ENCODE data around the gene CA9. TPM values are rescaled to one million over a fixed set of nuclear protein-coding genes. Genes with fewer than 3 reads are reported as not detected.

CA9 gene
- total and polyA plus RNA-seq, 9 of the 15 experiments (the other 6 are each of a cell fraction or from before 2014, with no cell fraction given), result 0.15 to 10.6 (median 0.60) TPM; not detected in 4

GRCh38 chr9:35729700-35730485, 56.2 kb downstream of the CA9 start (continued):
- no peak for TF ChIP-seq ZNF518B (CRISPR knock-in tag; IDR thresholded peaks at IDR 0.05)
- no peak for TF ChIP-seq ZNF707 (CRISPR knock-in tag; conservative IDR thresholded peaks at IDR 0.05)

- peak overlapping the region; percentile 85 for H3K4me3 ChIP-seq
- ATAC-seq, result no peak
- POLR2A ChIA-PET, result interaction anchor here (0.7 to 2.8 kb wide), 5 partner anchors 13 to 464 kb away, joined by 3 to 13 read pairs (median 3); partner anchors contain the start of genes CCDC107 and RMRP
- peaks cover 47% of the 10 kb centered on the region; the same call in 2 of the 3 replicates for H3K36me3 ChIP-seq (ENCODE audit: control insufficient read depth, insufficient read depth, low read length)
- CTCF ChIA-PET (ENCODE audit: low intra/inter-chr PET ratio), result no interaction called here
- DNase-seq (ENCODE audit: extremely low read depth in 1 of 4, low spot score in 3 of 4), result no peak
- in situ Hi-C loops (cut with MboI), result no loop called here
- no peaks in the 10 kb centered on the region for H3K9me3 ChIP-seq (replicated peaks; ENCODE audit: control insufficient read depth, insufficient read depth, low read depth, low read length)
- H3K27me3 ChIP-seq (ENCODE audit: control insufficient read depth in 2 of 2, insufficient read depth in 2 of 2, low read length in 2 of 2), result no peaks in the 10 kb centered on the region
- H3K27ac ChIP-seq (ENCODE audit: extremely low read depth, low read depth, low read length), result peak overlapping the region; percentile 97
- 10% methylated on average over 2 of the region's 2 CpGs for WGBS (ENCODE audit: insufficient coverage, low coverage, missing lambda C conversion rate)
- H3K9me1 ChIP-seq (ENCODE audit: control insufficient read depth, insufficient read depth, low read length), result peaks cover 5% of the 10 kb centered on the region
- intact Hi-C loops (cut with micrococcal nuclease), result loop anchor here (10.0 kb wide), 1 partner anchor 84 kb away; the partner anchor contains the start of genes HINT2 and SPAG8
- peak overlapping the region; percentile 94 for H3K4me2 ChIP-seq (ENCODE audit: insufficient read depth, low read length)
- H2AFZ ChIP-seq (ENCODE audit: low read depth, low read length), result no peak overlapping the region
- peaks cover 40 to 43% of the 10 kb centered on the region in 2 experiments for H3K4me1 ChIP-seq (replicated peaks in 1 of 2; ENCODE audit: control insufficient read depth in 2 of 2, insufficient read depth in 2 of 2, low read length in 2 of 2)
- peaks cover 11% of the 10 kb centered on the region; the same call in 1 of the 2 replicates for H4K20me1 ChIP-seq (replicated peaks; ENCODE audit: control insufficient read depth, insufficient read depth, low read length)
- H3K9ac ChIP-seq (ENCODE audit: insufficient read depth in 1 of 2, low read depth in 2 of 2, low read length in 2 of 2), result peak overlapping the region; percentile 54 to 85; a peak in 3 of 4 replicates
- no peak for FAIRE-seq
- peaks cover 82% of the 10 kb centered on the region for H3K79me2 ChIP-seq (ENCODE audit: control insufficient read depth, insufficient read depth, low read length)
- BruUV-seq (replicated peaks), result no TSS peak
- TF ChIP-seq ZFPM2 (CRISPR knock-in tag; IDR thresholded peaks at IDR 0.05) (no peak), SUPT5H (IDR thresholded peaks at IDR 0.05) (peak; percentile 66), ZBTB7A (IDR thresholded peaks at IDR 0.05; ENCODE audit: borderline replicate concordance, control insufficient read depth, low read depth, low read length) (no peak), MLLT1 (IDR thresholded peaks at IDR 0.05) (peak; percentile 40 to 72; a peak in 2 of 4 replicates), RBM22 (IDR thresholded peaks at IDR 0.05; ENCODE audit: low read depth, low read length, poor library complexity, severe bottlenecking) (no peak), HDAC1 (IDR thresholded peaks at IDR 0.05) (0 out of 4 replicates have a peak, but pooled peaks of 1 of the 2 experiments have one; percentile 15), PHB2 (IDR thresholded peaks at IDR 0.05; ENCODE audit: low read depth) (0 out of 2 replicates have a peak, but pooled peaks have one; percentile 17), BRF2 (IDR thresholded peaks at IDR 0.05; ENCODE audit: borderline replicate concordance, insufficient read depth, insufficient read length) (no peak), DNMT1 (IDR thresholded peaks at IDR 0.05) (no peak), CEBPB (tag; IDR thresholded peaks at IDR 0.05) (no peak), HLTF (IDR thresholded peaks at IDR 0.05) (peak; percentile 70; the same call in 1 of the 2 replicates), MTA3 (IDR thresholded peaks at IDR 0.05; ENCODE audit: borderline replicate concordance) (no peak)
Observed at GRCh38 chr9:35730486-35730854, 56.7 kb downstream of the CA9 start.

Data from K562 (cell line).